DND-41 (cell line): ENCODE data around the gene RASGRP3.

Experiments used
- ATAC-seq: fragments of 200-7000 bp; cut with Tn5 transposase; 3 replicates; pipeline ENCODE4 v1.9.1; 2021; ENCODE audit warnings: low read depth; ENCODE audit not compliant: insufficient read depth
- DNase-seq: peaks from one replicate; pipeline ENCODE4 v3.0.0-alpha.2; 2020
- H2AFZ ChIP-seq: 2 replicates; pipeline ENCODE4 v1.6.0; 2012; ENCODE audit warnings: low read depth, low read length
- H3K27ac ChIP-seq: 2 replicates; pipeline ENCODE4 v1.5.1; 2012; ENCODE audit warnings: low read length, inconsistent platforms
- H3K27me3 ChIP-seq: fragments of 200-600 bp; sonication (generic); 2 replicates; pipeline ENCODE4 v1.6.0; 2012; ENCODE audit warnings: low read length, mild to moderate bottlenecking, inconsistent platforms; ENCODE audit not compliant: insufficient read depth, poor library complexity
- H3K36me3 ChIP-seq: 2 replicates; pipeline ENCODE4 v1.5.1; 2012; ENCODE audit warnings: low read length, inconsistent platforms; ENCODE audit not compliant: insufficient read depth
- H3K4me1 ChIP-seq: 2 replicates; pipeline ENCODE4 v1.5.1; 2012; ENCODE audit warnings: mild to moderate bottlenecking, low read length; ENCODE audit not compliant: insufficient read depth
- H3K4me2 ChIP-seq: 2 replicates; pipeline ENCODE4 v1.6.0; 2012; ENCODE audit warnings: mild to moderate bottlenecking, moderate library complexity, low read length, inconsistent platforms; ENCODE audit not compliant: insufficient read depth
- H3K4me3 ChIP-seq, 2 experiments: fragments of 200-600 bp in 1 of 2; shearing (Covaris generic) in 1 of 2; 2 replicates each; pipeline ENCODE4 v1.5.1; 2012 to 2016; ENCODE audit warnings: inconsistent platforms in 2 of 2, low read length in 2 of 2, mild to moderate bottlenecking in 2 of 2, low read depth in 1 of 2, moderate library complexity in 1 of 2
- H3K79me2 ChIP-seq: 2 replicates; pipeline ENCODE4 v1.6.0; 2012; ENCODE audit warnings: low read length, inconsistent platforms; ENCODE audit not compliant: insufficient read depth
- H3K9ac ChIP-seq: 2 replicates; pipeline ENCODE4 v1.6.0; 2012; ENCODE audit warnings: low read depth, mild to moderate bottlenecking, inconsistent platforms, low read length, moderate library complexity
- H3K9me3 ChIP-seq: 2 replicates; pipeline ENCODE4 v1.5.1; 2012; ENCODE audit warnings: low read length, moderate library complexity, mild to moderate bottlenecking, inconsistent platforms; ENCODE audit not compliant: insufficient read depth, severe bottlenecking
- H4K20me1 ChIP-seq: 2 replicates; pipeline ENCODE4 v1.6.0; 2012; ENCODE audit warnings: low read length; ENCODE audit not compliant: insufficient read depth
- CTCF ChIP-seq: IDR thresholded peaks from 2 replicates; pipeline ENCODE4 v1.5.1; 2012; ENCODE audit warnings: borderline replicate concordance, low read length, moderate library complexity, mild to moderate bottlenecking; ENCODE audit not compliant: poor library complexity, severe bottlenecking; ENCODE audit errors: extremely low read depth
- EZH2 ChIP-seq: IDR thresholded peaks from 3 replicates; pipeline ENCODE4 v1.6.1; 2012; ENCODE audit warnings: borderline replicate concordance, low read depth, mild to moderate bottlenecking, moderate library complexity, low read length, inconsistent platforms; ENCODE audit not compliant: severe bottlenecking

The RASGRP3 gene

GRCh38 chr2:33430856-33431255 is 45.6 kb upstream of the RASGRP3 start:
- Histone ChIP-seq H4K20me1 (no peaks in the 10 kb centered on the region), H3K27me3 (no peaks in the 10 kb centered on the region), H3K36me3 (no peaks in the 10 kb centered on the region), H3K4me2 (no peak overlapping the region), H2AFZ (no peak overlapping the region), H3K4me1 (no peaks in the 10 kb centered on the region), H3K79me2 (no peaks in the 10 kb centered on the region), H3K9me3 (no peaks in the 10 kb centered on the region), H3K27ac (no peak overlapping the region), H3K9ac (no peak overlapping the region), H3K4me3 (no peak overlapping the region)
- DNase-seq (no peak), ATAC-seq (no peak)
- TF ChIP-seq CTCF = no peak
- no peak for TF ChIP-seq EZH2

- Histone ChIP-seq H3K4me1 (no peaks in the 10 kb centered on the region), H3K9me3 (no peaks in the 10 kb centered on the region), H3K4me3 (no peak overlapping the region), H4K20me1 (no peaks in the 10 kb centered on the region), H3K79me2 (no peaks in the 10 kb centered on the region), H2AFZ (no peak overlapping the region), H3K4me2 (no peak overlapping the region), H3K27ac (no peak overlapping the region), H3K27me3 (no peaks in the 10 kb centered on the region), H3K36me3 (no peaks in the 10 kb centered on the region), H3K9ac (no peak overlapping the region)
- TF ChIP-seq CTCF (no peak), EZH2 (no peak)
- DNase-seq (no peak), ATAC-seq (no peak)
Measured at GRCh38 chr2:33432871-33433270, 43.6 kb upstream of the RASGRP3 start.

- no peak overlapping the region for H3K27ac ChIP-seq
- DNase-seq (no peak), ATAC-seq (no peak)
- no peak overlapping the region for H3K4me3 ChIP-seq
- no peaks in the 10 kb centered on the region for H3K36me3 ChIP-seq
- H4K20me1 ChIP-seq = no peaks in the 10 kb centered on the region
- H2AFZ ChIP-seq = no peak overlapping the region
- no peak for TF ChIP-seq CTCF
- TF ChIP-seq EZH2 = no peak
- H3K27me3 ChIP-seq = no peaks in the 10 kb centered on the region
- H3K4me1 ChIP-seq = no peaks in the 10 kb centered on the region
- H3K9me3 ChIP-seq = no peaks in the 10 kb centered on the region
- no peak overlapping the region for H3K9ac ChIP-seq
- no peaks in the 10 kb centered on the region for H3K79me2 ChIP-seq
- H3K4me2 ChIP-seq = no peak overlapping the region
Measured at GRCh38 chr2:33433279-33434235, 42.9 kb upstream of the RASGRP3 start.
